GM23248 (cell line): Measurements from ENCODE around the gene FAM219A.

Source experiments
- EZH2 ChIP-seq: fragments of 200-600 bp; sonication (generic); IDR thresholded peaks from 2 replicates; pipeline ENCODE4 v1.6.1; 2018; ENCODE audit warnings: antibody characterized with exemption, mild to moderate bottlenecking; ENCODE audit not compliant: insufficient read depth, poor library complexity, severe bottlenecking
- EZH2phosphoT487 ChIP-seq: fragments of 200-600 bp; sonication (generic); IDR thresholded peaks from 2 replicates; pipeline ENCODE4 v1.6.1; 2018; ENCODE audit warnings: antibody characterized with exemption, moderate library complexity, mild to moderate bottlenecking, low read depth; ENCODE audit not compliant: insufficient read depth

GRCh38 chr9:34493972-34494535, 35.7 kb upstream of the FAM219A start:
- TF ChIP-seq EZH2phosphoT487 (no peak), EZH2 (no peak)
